H9 (cell line): ENCODE measurements around the gene GRIA1. TPM values are rescaled to one million over a fixed set of nuclear protein-coding genes. Genes with fewer than 3 reads are reported as not detected.

ENCODE experiments used
- DNase-seq: peaks from one replicate; pipeline ENCODE4 v3.0.0-alpha.2; 2017
- H2AFZ ChIP-seq: one replicate; pipeline ENCODE4 v1.6.1; 2013; ENCODE audit warnings: mild to moderate bottlenecking, low read length, control low read depth, moderate library complexity
- H2AK5ac ChIP-seq: 2 replicates; pipeline ENCODE4 v1.6.1; 2013; ENCODE audit warnings: low read length, control low read depth, mixed read lengths; ENCODE audit not compliant: insufficient read length
- H2BK120ac ChIP-seq: one replicate; pipeline ENCODE4 v1.6.1; 2013; ENCODE audit warnings: low read depth, mild to moderate bottlenecking, low read length, control low read depth, inconsistent platforms; ENCODE audit not compliant: poor library complexity, severe bottlenecking
- H2BK12ac ChIP-seq: 2 replicates; pipeline ENCODE4 v1.6.1; 2013; ENCODE audit warnings: low read length, control low read depth, mixed read lengths, low read depth; ENCODE audit not compliant: insufficient read length
- H2BK15ac ChIP-seq: 2 replicates; pipeline ENCODE4 v1.6.1; 2013; ENCODE audit warnings: low read depth, low read length, control low read depth
- H2BK20ac ChIP-seq: one replicate; pipeline ENCODE4 v1.6.1; 2013; ENCODE audit warnings: low read depth, mild to moderate bottlenecking, low read length, control low read depth, inconsistent platforms; ENCODE audit not compliant: poor library complexity, severe bottlenecking
- H2BK5ac ChIP-seq: 2 replicates; pipeline ENCODE4 v1.6.1; 2013; ENCODE audit warnings: low read length, control low read depth, mixed read lengths; ENCODE audit not compliant: insufficient read length
- H3K14ac ChIP-seq: 2 replicates; pipeline ENCODE4 v1.6.1; 2013; ENCODE audit warnings: low read length, control low read depth; ENCODE audit not compliant: insufficient read depth
- H3K18ac ChIP-seq: 2 replicates; pipeline ENCODE4 v1.6.1; 2013; ENCODE audit warnings: low read depth, mild to moderate bottlenecking, mixed read lengths, low read length, control low read depth; ENCODE audit not compliant: insufficient read length
- H3K23ac ChIP-seq: 2 replicates; pipeline ENCODE4 v1.6.1; 2013; ENCODE audit warnings: low read length, control low read depth, mixed read lengths, low read depth; ENCODE audit not compliant: insufficient read length
- H3K23me2 ChIP-seq: 2 replicates; pipeline ENCODE4 v1.6.1; 2013; ENCODE audit warnings: low read depth, mild to moderate bottlenecking, mixed read lengths, low read length, control low read depth; ENCODE audit not compliant: insufficient read length, poor library complexity, severe bottlenecking
- H3K27ac ChIP-seq: 2 replicates; pipeline ENCODE4 v1.5.1; 2013; ENCODE audit warnings: low read length, control low read depth, mixed read lengths, low read depth; ENCODE audit not compliant: insufficient read length
- H3K27me3 ChIP-seq: 2 replicates; pipeline ENCODE4 v1.6.1; 2013; ENCODE audit warnings: low read length, control low read depth, inconsistent platforms; ENCODE audit not compliant: insufficient read depth
- H3K4ac ChIP-seq: 2 replicates; pipeline ENCODE4 v1.6.1; 2013; ENCODE audit warnings: low read depth, mild to moderate bottlenecking, control low read depth, inconsistent platforms, low read length, moderate library complexity
- H3K4me1 ChIP-seq: 2 replicates; pipeline ENCODE4 v1.6.1; 2013; ENCODE audit warnings: low read length, control low read depth, inconsistent platforms; ENCODE audit not compliant: insufficient read depth
- H3K4me2 ChIP-seq: 2 replicates; pipeline ENCODE4 v1.6.1; 2013; ENCODE audit warnings: low read length, control low read depth, mixed read lengths; ENCODE audit not compliant: insufficient read length, insufficient read depth
- H3K56ac ChIP-seq: 2 replicates; pipeline ENCODE4 v1.6.1; 2013; ENCODE audit warnings: low read depth, mild to moderate bottlenecking, mixed read lengths, low read length, control low read depth; ENCODE audit not compliant: insufficient read length
- H3K79me1 ChIP-seq: 2 replicates; pipeline ENCODE4 v1.6.1; 2013; ENCODE audit warnings: low read depth, mild to moderate bottlenecking, moderate library complexity, low read length, control low read depth, inconsistent platforms; ENCODE audit not compliant: insufficient read depth, poor library complexity, severe bottlenecking
- H3K79me2 ChIP-seq: 2 replicates; pipeline ENCODE4 v1.6.1; 2013; ENCODE audit warnings: low read length, control low read depth, inconsistent platforms; ENCODE audit not compliant: insufficient read depth
- H3K9ac ChIP-seq: 2 replicates; pipeline ENCODE4 v1.6.1; 2013; ENCODE audit warnings: low read length, control low read depth, mixed read lengths; ENCODE audit not compliant: insufficient read length; ENCODE audit errors: extremely low read depth
- H3K9me3 ChIP-seq: one replicate; pipeline ENCODE4 v1.6.1; 2013; ENCODE audit warnings: low read depth, low read length, inconsistent platforms; ENCODE audit not compliant: control insufficient read depth
- H3T11ph ChIP-seq: one replicate; pipeline ENCODE4 v1.6.1; 2013; ENCODE audit warnings: mild to moderate bottlenecking, low read length, control low read depth, inconsistent platforms
- H4K20me1 ChIP-seq: one replicate; pipeline ENCODE4 v1.6.1; 2013; ENCODE audit not compliant: control insufficient read depth, insufficient read length, insufficient read depth
- H4K5ac ChIP-seq: 2 replicates; pipeline ENCODE4 v1.6.1; 2013; ENCODE audit warnings: low read depth, mild to moderate bottlenecking, mixed read lengths, low read length, control low read depth; ENCODE audit not compliant: insufficient read length
- H4K8ac ChIP-seq: replicated peaks from 2 replicates; pipeline ENCODE4 v1.6.1; 2013; ENCODE audit warnings: low read length, control low read depth, mixed read lengths, low read depth; ENCODE audit not compliant: insufficient read length
- H4K91ac ChIP-seq: 2 replicates; pipeline ENCODE4 v1.6.1; 2013; ENCODE audit warnings: low read depth, mild to moderate bottlenecking, moderate library complexity, mixed read lengths, low read length, control low read depth; ENCODE audit not compliant: insufficient read length
- H3K27ac Mint-ChIP-seq, 3 experiments: 2 replicates in 2 of 3; 3 replicates in 1 of 3; pipeline ENCODE4 v1.8.0; 2020 to 2021; ENCODE audit warnings: mixed read lengths in 3 of 3, mild to moderate bottlenecking in 1 of 3, moderate library complexity in 1 of 3
- H3K27me3 Mint-ChIP-seq: 2 replicates; pipeline ENCODE4 v1.8.0; 2021; ENCODE audit warnings: low read depth, mild to moderate bottlenecking, moderate library complexity, mixed read lengths
- H3K36me3 Mint-ChIP-seq, 3 experiments: 2 replicates in 2 of 3; 3 replicates in 1 of 3; pipeline ENCODE4 v1.8.0; 2020 to 2021; ENCODE audit warnings: low read depth in 3 of 3, mixed read lengths in 3 of 3; ENCODE audit not compliant: insufficient read depth in 1 of 3
- H3K4me1 Mint-ChIP-seq, 2 experiments: 2 replicates each; pipeline ENCODE4 v1.8.0; 2020; ENCODE audit warnings: mixed read lengths in 2 of 2
- H3K4me3 Mint-ChIP-seq, 2 experiments: 2 replicates in 1 of 2; 3 replicates in 1 of 2; pipeline ENCODE4 v1.8.0; 2020 to 2021; ENCODE audit warnings: mild to moderate bottlenecking in 2 of 2, mixed read lengths in 2 of 2, moderate library complexity in 1 of 2
- H3K9me3 Mint-ChIP-seq, 2 experiments: 2 replicates in 1 of 2; 3 replicates in 1 of 2; pipeline ENCODE4 v1.8.0; 2020; ENCODE audit warnings: mild to moderate bottlenecking in 2 of 2, mixed read lengths in 2 of 2, moderate library complexity in 1 of 2
- CTCF ChIP-seq: fragments of 200-600 bp; sonication (generic); conservative IDR thresholded peaks from 3 replicates; pipeline ENCODE4 v1.8.0; 2021; ENCODE audit warnings: antibody characterized with exemption, mild to moderate bottlenecking
- total RNA-seq: library from RNA; stranded (reverse); gene quantifications from 2 replicates; pipeline ENCODE4 v1.2.1, GENCODE V29; 2021

Gene GRIA1
- total RNA-seq, 1 experiment from 2014 or later = 0.52 TPM

- no peak for TF ChIP-seq CTCF
- Mint-ChIP-seq H3K36me3 (no peaks in the 10 kb centered on the region; a peak in 1 of 7 replicates), H3K4me3 (no peak overlapping the region), H3K27ac (no peak overlapping the region), H3K9me3 (0 out of 5 replicates have a peak, but pooled peaks cover 0 to 1% of the 10 kb centered on the region in 2 experiments), H3K27me3 (no peaks in the 10 kb centered on the region), H3K4me1 (peaks cover 9 to 15% of the 10 kb centered on the region in 2 experiments)
- peaks cover 14% of the 10 kb centered on the region; the same call in 1 of the 2 replicates for H3K4me1 ChIP-seq
- no peak overlapping the region for H4K8ac ChIP-seq
- H2BK12ac ChIP-seq = no peak overlapping the region
- no peak overlapping the region for H3K18ac ChIP-seq
- H3K9me3 ChIP-seq = no peaks in the 10 kb centered on the region
- H4K5ac ChIP-seq = no peak overlapping the region
- no peak for DNase-seq
- no peaks in the 10 kb centered on the region for H3K23me2 ChIP-seq
- no peak overlapping the region for H3K56ac ChIP-seq
- no peaks in the 10 kb centered on the region for H3K79me1 ChIP-seq
- no peak overlapping the region for H2AK5ac ChIP-seq
- no peak overlapping the region for H3K14ac ChIP-seq
- H2BK120ac ChIP-seq = no peak overlapping the region
- H3K9ac ChIP-seq = no peak overlapping the region
- H3K23ac ChIP-seq = no peak overlapping the region
- H2BK20ac ChIP-seq = no peak overlapping the region
- no peaks in the 10 kb centered on the region for H3K27me3 ChIP-seq
- no peak overlapping the region for H4K91ac ChIP-seq
- no peak overlapping the region for H3K4ac ChIP-seq
- no peak overlapping the region for H2AFZ ChIP-seq
- H3K27ac ChIP-seq = no peak overlapping the region
- no peaks in the 10 kb centered on the region for H4K20me1 ChIP-seq
- no peak overlapping the region for H2BK5ac ChIP-seq
- H3K4me2 ChIP-seq = no peak overlapping the region
- H3T11ph ChIP-seq = no peak overlapping the region
- no peaks in the 10 kb centered on the region for H3K79me2 ChIP-seq
- no peak overlapping the region for H2BK15ac ChIP-seq
Observed at GRCh38 chr5:153632748-153633290, 142.3 kb downstream of the GRIA1 start.
